IPS-18c (cell line): Measurements from ENCODE around the gene R3HDM2.
A peak's percentile ranks its signal among the peaks of the same experiment; 100 is the strongest.

Source experiments
- H3K4me3 ChIP-seq: 2 replicates; pipeline ENCODE4 v1.7.0; 2013; ENCODE audit warnings: low read depth, mild to moderate bottlenecking, low read length, moderate library complexity; ENCODE audit not compliant: insufficient read depth
- H3K9me3 ChIP-seq: one replicate; pipeline ENCODE4 v1.6.1; 2013; ENCODE audit warnings: mild to moderate bottlenecking, low read length, moderate library complexity; ENCODE audit not compliant: control insufficient read depth, insufficient read depth

Gene R3HDM2

GRCh38 chr12:57470286-57470969 is 39.6 kb upstream of the R3HDM2 start:
- Histone ChIP-seq H3K9me3 (no peaks in the 10 kb centered on the region), H3K4me3 (no peak overlapping the region)

DNA sequence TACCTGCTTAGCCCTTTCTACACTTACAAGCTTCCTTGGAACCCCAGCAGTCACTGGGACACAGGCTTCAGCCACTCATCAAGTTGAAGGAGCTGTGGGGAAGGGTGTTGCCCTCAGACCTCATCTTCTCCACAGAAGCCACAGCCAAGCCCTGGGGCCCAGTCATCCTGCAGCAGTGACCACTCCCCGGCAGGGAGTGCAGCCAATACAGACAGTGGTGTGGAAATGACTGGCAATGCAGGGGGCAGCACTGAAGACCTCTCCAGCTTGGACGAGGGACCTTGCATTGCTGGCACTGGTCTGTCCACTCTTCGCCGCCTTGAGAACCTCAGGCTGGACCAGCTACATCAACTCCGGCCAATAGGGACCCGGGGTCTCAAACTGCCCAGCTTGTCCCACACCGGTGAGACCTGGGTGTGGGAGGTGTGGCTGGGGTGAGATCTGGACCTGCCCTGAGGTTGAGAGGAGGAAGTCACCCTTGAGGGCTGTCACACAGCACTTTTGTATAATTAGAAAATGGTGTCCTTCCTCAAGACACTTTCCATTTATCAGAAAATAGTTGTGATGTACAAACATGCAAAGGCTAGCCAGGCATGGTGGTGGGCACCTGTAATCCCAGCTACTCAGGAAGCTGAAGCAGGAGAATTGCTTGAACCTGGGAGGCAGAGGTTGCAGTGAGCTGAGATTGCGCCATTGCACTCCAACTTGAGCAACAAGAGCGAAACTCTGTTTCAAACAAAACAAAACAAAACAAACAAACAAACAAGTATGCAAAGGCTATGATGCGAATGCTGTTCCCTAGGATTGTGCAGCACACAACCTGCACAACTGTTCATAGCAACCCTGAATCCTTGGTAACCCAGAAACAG is 38.7 kb upstream of the R3HDM2 start:
- H3K4me3 ChIP-seq: no peak overlapping the region
- no peaks in the 10 kb centered on the region for H3K9me3 ChIP-seq

DNA sequence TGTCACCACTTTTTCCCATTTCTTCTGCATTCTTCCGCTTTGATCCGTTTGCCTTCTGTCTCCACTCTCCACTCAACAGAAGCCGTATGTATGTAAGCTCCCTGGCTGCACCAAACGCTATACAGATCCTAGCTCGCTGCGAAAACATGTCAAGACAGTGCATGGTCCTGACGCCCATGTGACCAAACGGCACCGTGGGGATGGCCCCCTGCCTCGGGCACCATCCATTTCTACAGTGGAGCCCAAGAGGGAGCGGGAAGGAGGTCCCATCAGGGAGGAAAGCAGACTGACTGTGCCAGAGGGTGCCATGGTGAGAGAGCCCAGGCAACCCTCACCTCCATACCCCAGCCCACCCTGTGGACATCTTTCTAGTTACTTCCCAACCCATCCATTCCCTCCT is 37.1 kb upstream of the R3HDM2 start:
- H3K9me3 ChIP-seq: no peaks in the 10 kb centered on the region
- H3K4me3 ChIP-seq: no peak overlapping the region

DNA sequence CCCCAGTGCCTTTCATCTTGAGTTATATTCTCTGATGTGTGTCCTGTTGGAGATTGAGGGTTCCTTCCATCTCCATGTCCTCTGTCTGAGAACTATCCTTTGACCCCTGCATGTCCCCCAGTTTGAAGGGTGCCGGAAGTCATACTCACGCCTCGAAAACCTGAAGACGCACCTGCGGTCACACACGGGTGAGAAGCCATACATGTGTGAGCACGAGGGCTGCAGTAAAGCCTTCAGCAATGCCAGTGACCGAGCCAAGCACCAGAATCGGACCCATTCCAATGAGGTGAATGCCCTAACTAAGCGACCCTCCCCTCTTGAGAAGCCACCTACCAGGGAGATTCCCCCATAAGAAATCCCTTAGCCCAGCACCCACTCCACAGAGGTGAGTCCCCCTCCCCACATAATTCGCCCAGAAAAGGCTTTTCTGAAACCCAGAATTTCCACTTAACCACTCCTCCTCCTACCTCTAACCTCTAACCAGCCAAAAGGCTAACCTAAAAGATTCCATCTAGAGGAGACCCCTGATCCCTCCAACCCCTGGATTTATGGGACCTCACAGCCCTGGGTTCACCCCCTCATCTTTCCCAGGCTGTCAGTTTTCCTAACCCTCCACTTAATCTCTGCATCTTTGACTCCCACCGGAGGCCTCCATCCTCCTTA is 36.5 kb upstream of the R3HDM2 start:
- no peaks in the 10 kb centered on the region for H3K9me3 ChIP-seq
- no peak overlapping the region for H3K4me3 ChIP-seq

DNA sequence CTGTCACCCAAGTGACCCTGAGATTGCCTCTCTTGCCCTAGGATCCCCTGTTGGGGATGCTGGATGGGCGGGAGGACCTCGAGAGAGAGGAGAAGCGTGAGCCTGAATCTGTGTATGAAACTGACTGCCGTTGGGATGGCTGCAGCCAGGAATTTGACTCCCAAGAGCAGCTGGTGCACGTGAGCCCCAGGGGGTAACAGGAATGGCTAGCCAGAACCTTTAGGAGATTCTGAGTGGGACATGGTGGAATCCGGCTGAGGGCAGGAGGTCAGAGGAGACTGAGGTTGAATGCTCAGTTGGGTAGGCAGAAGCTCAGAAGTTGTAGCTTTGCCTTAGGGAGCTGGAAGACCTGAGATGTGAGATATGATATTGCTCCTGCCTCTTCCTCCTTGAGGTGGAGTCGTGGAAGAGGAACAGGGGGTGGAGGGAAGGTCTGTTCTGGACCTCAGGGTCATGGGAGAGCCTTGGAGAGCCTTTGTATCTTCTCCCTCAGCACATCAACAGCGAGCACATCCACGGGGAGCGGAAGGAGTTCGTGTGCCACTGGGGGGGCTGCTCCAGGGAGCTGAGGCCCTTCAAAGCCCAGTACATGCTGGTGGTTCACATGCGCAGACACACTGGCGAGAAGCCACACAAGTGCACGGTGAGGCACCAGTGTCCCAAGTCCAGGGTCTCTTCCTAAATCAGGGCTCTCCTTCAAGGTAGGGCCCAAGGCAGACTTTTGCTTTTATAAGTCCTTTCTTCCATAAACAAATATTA is 35.1 kb upstream of the R3HDM2 start:
- Histone ChIP-seq H3K4me3 (no peak overlapping the region), H3K9me3 (no peaks in the 10 kb centered on the region)

GRCh38 chr12:57465030-57465746 is 34.3 kb upstream of the R3HDM2 start:
- H3K9me3 ChIP-seq: no peaks in the 10 kb centered on the region
- H3K4me3 ChIP-seq: no peak overlapping the region

DNA sequence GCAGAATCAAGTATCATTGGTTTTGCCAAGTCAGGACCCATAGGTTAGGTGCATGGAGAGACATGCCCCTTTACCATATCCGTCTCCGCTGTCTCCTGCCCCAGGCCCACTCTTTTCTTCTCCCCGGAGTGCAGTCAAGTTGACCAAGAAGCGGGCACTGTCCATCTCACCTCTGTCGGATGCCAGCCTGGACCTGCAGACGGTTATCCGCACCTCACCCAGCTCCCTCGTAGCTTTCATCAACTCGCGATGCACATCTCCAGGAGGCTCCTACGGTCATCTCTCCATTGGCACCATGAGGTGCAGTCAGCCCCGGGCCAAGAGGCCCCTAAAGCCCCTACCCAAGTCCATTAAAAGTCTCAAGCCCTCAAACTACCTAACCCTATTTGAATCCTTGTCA is 33.7 kb upstream of the R3HDM2 start:
- Histone ChIP-seq H3K4me3 (no peak overlapping the region), H3K9me3 (no peaks in the 10 kb centered on the region)

DNA sequence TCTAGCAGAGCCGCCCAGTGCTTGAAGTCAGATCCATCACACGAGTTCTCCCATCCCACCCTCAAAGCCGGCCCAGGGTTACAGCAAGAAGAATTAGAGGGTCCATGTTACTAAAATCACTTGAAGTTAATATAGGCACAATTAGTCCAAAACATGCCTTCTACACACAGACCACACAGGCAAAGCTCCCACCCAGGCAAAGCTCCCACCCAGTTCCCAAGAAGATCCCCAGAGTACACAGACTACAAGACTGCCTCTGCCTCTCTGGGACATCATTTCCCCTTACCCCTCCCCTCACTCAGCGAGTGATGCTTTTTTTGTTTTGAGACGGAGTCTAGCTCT is 32.0 kb upstream of the R3HDM2 start:
- H3K4me3 ChIP-seq: 0 out of 2 replicates have a peak overlapping the region, but pooled peaks have one; percentile 64
- H3K9me3 ChIP-seq: no peaks in the 10 kb centered on the region

DNA sequence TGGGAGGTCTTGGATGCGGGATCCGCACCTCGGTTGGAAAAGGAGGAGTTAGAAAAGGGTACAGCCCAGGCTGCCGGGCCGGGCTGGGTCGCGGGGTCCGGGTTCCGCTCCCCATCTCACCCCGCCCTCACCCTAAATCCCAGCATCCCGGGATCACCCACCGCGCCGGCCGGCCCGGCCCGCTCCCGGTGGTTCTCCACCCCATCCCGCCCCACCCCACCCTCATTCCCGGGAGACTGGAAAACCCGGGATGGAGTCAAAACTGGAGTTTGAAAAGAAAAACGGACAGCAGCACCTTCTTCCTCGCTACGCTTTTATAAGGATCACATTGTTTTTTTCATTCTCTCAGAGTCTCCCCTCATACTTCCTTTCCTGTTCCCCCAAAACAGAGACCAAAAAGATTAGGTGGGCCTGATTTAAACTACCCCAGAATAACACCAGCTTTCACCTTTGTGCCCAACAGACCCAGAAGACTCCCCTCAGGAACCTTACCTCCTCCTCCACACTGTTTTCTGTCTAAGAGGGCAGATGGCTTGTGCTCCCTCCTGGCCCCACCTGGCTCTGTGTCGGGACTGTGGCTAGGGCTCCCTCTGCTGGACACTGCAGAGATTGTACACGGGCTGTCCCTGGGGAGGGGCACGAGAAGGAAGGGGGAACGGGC is 31.5 kb upstream of the R3HDM2 start:
- Histone ChIP-seq H3K4me3 (peak overlapping the region; percentile 64), H3K9me3 (no peaks in the 10 kb centered on the region)

DNA sequence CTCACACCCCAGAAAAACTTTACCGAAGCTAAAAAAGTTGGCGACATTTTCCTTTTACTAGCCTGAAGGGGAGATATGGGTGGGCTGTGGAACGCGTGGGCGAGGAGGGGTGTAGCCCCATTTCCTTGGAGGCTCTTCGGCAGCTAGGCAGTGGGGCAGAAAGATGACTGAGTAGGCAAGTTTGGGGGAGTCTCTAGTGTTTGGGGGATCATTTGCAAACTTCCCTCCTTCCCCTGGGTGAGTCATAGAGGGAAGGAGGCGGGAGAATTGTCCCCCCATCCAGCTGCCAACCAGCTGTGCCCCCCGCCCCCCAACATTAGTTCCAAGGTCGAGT is 31.0 kb upstream of the R3HDM2 start:
- H3K9me3 ChIP-seq: no peaks in the 10 kb centered on the region
- H3K4me3 ChIP-seq: peak overlapping the region; percentile 64

DNA sequence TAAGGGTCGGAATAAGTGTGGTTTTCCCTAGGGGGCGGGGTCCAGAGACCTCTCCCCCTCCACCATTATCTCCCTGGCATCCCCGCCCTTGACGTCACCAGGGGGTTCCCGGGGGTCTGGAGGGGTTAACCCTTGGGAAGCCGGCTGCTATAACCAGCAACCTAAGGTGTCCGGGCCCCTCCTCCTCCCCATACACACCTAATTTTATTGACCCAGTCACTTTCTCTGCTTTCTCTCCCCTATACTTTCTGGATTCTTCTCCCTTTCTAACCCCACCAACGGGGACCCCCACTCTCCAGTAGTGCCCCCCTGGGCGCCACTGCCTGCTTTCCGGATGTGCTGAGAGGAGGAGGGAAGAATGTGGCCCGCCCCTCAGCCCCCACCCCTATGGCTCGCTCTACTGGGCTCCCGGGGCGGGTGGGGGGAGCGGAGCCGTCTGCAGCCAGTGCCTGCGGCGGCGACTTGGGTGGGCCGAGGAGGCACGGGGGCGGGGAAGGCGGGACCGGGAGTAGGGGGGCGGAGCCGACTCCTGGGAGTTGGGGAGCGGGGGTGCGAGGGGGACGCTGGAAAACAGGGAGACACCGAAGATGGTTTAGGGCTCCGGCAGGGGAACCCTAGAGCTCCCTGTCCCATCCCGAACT is 30.6 kb upstream of the R3HDM2 start:
- no peaks in the 10 kb centered on the region for H3K9me3 ChIP-seq

DNA sequence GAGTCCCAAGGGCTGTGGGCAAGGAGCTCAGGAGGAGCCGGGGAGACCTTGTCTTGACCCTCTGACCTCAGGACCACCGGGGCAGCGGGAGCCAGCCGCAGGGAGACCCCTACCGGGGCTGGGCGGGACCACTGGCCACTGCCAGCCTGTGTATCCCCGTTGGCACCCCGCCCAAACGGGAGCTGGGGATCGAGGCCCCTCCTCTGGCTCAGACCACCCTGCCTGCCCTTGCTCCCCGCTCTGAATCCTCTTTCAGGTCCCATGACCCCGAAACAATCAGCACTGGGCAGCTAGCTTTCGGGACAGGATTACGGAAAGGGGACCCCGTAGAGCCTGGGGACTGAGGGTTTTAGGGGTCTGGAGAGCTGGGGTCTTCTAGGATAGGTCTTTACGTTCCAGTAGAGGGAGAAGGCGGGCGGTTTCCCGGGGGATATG is 30.0 kb upstream of the R3HDM2 start:
- Histone ChIP-seq H3K4me3 (peak overlapping the region; percentile 64), H3K9me3 (no peaks in the 10 kb centered on the region)

More for the DNA sequence above, 30.6 kb upstream of the R3HDM2 start:
- peak overlapping the region; percentile 64 for H3K4me3 ChIP-seq

DNA sequence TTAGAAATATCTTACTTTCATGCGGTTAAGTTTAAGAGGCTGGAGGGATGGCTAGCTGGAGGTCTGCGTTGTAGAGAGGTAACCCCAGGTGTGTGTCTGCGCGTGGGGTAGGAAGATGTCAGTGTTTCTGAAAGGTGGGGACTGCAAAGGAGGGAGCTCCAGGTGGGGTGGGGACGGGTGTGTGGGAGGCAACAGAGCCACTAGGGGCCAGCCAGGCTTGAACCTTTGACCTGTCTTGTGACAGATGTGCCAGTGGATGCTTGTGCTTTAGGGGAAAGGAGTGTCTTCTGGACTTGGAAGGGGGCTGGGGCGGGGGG is 29.6 kb upstream of the R3HDM2 start:
- Histone ChIP-seq H3K4me3 (peak overlapping the region; percentile 64), H3K9me3 (no peaks in the 10 kb centered on the region)

- H3K4me3 ChIP-seq: peak within 1 kb of the TSS; percentile 80
Observed at GRCh38 chr12:57459750-57460467, 29.1 kb upstream of the R3HDM2 start, which contains the start of gene GLI1. TSS of gene GLI1 (plus strand) at chr12:57459785. CDS start at chr12:57463692, 3,907 bp downstream.

DNA sequence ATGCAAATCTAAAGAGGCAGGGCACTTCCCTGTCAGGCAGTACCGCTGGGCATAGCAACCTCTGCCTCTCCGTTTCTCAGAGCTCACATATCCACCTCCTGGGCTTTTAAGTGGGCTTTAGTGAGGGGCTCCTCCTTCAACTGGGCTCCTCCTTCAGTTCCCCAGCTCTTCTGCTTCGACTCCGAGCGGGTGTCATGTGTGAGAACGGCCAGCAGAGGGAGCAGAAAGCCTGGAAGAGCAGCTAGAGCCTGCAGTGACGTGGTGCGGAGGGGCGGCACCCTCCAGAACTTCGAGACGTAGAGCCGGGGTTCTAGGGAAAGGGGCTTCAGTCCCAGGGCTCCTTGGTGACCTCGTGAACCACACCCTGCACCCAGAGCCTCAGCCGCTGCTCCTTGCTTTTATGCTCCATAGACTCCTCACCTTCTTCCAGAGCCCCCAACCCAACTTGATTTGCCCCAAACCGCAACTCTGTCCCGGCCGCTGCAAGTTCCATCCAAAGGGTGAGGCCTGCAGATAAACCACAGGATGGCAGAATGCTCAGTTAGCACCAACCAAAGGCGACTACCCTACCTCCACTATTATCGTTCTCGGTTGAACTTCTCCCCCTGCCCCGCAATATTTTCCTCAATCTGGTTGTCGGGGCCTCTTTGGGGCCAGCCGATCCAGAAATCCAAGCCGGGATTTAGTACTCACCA is 28.4 kb upstream of the R3HDM2 start:
- no peaks in the 10 kb centered on the region for H3K9me3 ChIP-seq
- H3K4me3 ChIP-seq: peak overlapping the region; percentile 80

More at GRCh38 chr12:57459750-57460467, 29.1 kb upstream of the R3HDM2 start, which contains the start of gene GLI1:
- H3K9me3 ChIP-seq: no peaks in the 10 kb centered on the region
